GM23338 (cell line): ENCODE measurements around the gene NCKAP5. TPM values are rescaled to one million over a fixed set of nuclear protein-coding genes. Genes with fewer than 3 reads are reported as not detected.

Experiments used
- ATAC-seq: fragments of 200-7000 bp; cut with Tn5 transposase; 3 replicates; pipeline ENCODE4 v1.9.1; 2020
- DNase-seq: peaks from one replicate; pipeline ENCODE4 v3.0.0-alpha.2; 2015; ENCODE audit warnings: low spot score
- H2AFZ ChIP-seq: fragments of 200-600 bp; sonication (generic); 2 replicates; pipeline ENCODE4 v1.8.0; 2016; ENCODE audit warnings: antibody characterized with exemption, mild to moderate bottlenecking, moderate library complexity
- H3F3A ChIP-seq: fragments of 200-600 bp; sonication (generic); replicated peaks from 2 replicates; pipeline ENCODE4 v1.8.0; 2017; ENCODE audit warnings: antibody characterized with exemption, mixed run types, low read depth
- H3K27ac ChIP-seq: fragments of 200-600 bp; sonication (generic); 2 replicates; pipeline ENCODE4 v1.6.1; 2016; ENCODE audit warnings: low read depth
- H3K27me3 ChIP-seq: fragments of 200-600 bp; sonication (generic); 2 replicates; pipeline ENCODE4 v1.8.0; 2016; ENCODE audit warnings: mild to moderate bottlenecking, mixed run types, moderate library complexity; ENCODE audit not compliant: insufficient read depth
- H3K36me3 ChIP-seq: fragments of 200-600 bp; sonication (generic); 2 replicates; pipeline ENCODE4 v1.8.0; 2016; ENCODE audit warnings: mild to moderate bottlenecking; ENCODE audit not compliant: insufficient read depth
- H3K4me1 ChIP-seq: fragments of 200-600 bp; sonication (generic); 2 replicates; pipeline ENCODE4 v1.8.0; 2016; ENCODE audit warnings: mild to moderate bottlenecking, moderate library complexity; ENCODE audit not compliant: insufficient read depth
- H3K4me2 ChIP-seq: fragments of 200-600 bp; sonication (generic); 2 replicates; pipeline ENCODE4 v1.7.1; 2017; ENCODE audit warnings: mixed run types
- H3K4me3 ChIP-seq: fragments of 200-600 bp; sonication (generic); 2 replicates; pipeline ENCODE4 v1.6.1; 2016; ENCODE audit warnings: mixed run types
- H3K79me2 ChIP-seq: fragments of 200-600 bp; sonication (generic); replicated peaks from 2 replicates; pipeline ENCODE4 v1.8.0; 2017; ENCODE audit warnings: mild to moderate bottlenecking; ENCODE audit not compliant: insufficient read depth
- H3K9me2 ChIP-seq: fragments of 200-600 bp; sonication (generic); 2 replicates; pipeline ENCODE4 v1.8.0; 2017; ENCODE audit not compliant: insufficient read depth
- H4K20me1 ChIP-seq: fragments of 200-600 bp; sonication (generic); replicated peaks from 2 replicates; pipeline ENCODE4 v1.8.0; 2017; ENCODE audit warnings: mild to moderate bottlenecking; ENCODE audit not compliant: insufficient read depth
- H3K27ac Mint-ChIP-seq: 2 replicates; pipeline ENCODE4 v1.8.0; 2020; ENCODE audit warnings: inconsistent platforms, mild to moderate bottlenecking, moderate library complexity, mixed read lengths
- H3K27me3 Mint-ChIP-seq: 3 replicates; pipeline ENCODE4 v1.8.0; 2022; ENCODE audit warnings: low read depth, mild to moderate bottlenecking, moderate library complexity, mixed read lengths, inconsistent platforms; ENCODE audit not compliant: insufficient read depth, poor library complexity
- H3K36me3 Mint-ChIP-seq: 3 replicates; pipeline ENCODE4 v1.8.0; 2021; ENCODE audit warnings: low read depth, mild to moderate bottlenecking, inconsistent platforms, moderate library complexity, mixed read lengths
- H3K4me1 Mint-ChIP-seq: 3 replicates; pipeline ENCODE4 v1.8.0; 2020; ENCODE audit warnings: mild to moderate bottlenecking, inconsistent platforms, mixed read lengths
- H3K4me3 Mint-ChIP-seq: 3 replicates; pipeline ENCODE4 v1.8.0; 2021; ENCODE audit warnings: moderate library complexity, mild to moderate bottlenecking, inconsistent platforms, mixed read lengths
- H3K9me3 Mint-ChIP-seq: 3 replicates; pipeline ENCODE4 v1.8.0; 2020; ENCODE audit warnings: moderate library complexity, mild to moderate bottlenecking, inconsistent platforms, mixed read lengths
- CREB1 ChIP-seq: fragments of 250-450 bp; sonication (Bioruptor Pico); IDR thresholded peaks from 2 replicates; pipeline ENCODE4 v1.5.0; 2020; ENCODE audit warnings: low read depth, mild to moderate bottlenecking, moderate library complexity
- CTCF ChIP-seq, 2 experiments: fragments of 200-600 bp in 1 of 2; sonication (generic) in 1 of 2; conservative IDR thresholded peaks; 2 replicates each; pipeline versions ENCODE4 v1.5.1 to v1.6.1; 2016 to 2017; ENCODE audit warnings: antibody characterized with exemption in 2 of 2, low read depth in 2 of 2, mild to moderate bottlenecking in 2 of 2, moderate library complexity in 1 of 2
- EZH2 ChIP-seq: fragments of 200-600 bp; sonication (generic); IDR thresholded peaks from one replicate; pipeline ENCODE4 v1.8.0; 2017; ENCODE audit warnings: antibody characterized with exemption, mild to moderate bottlenecking, low read depth; ENCODE audit not compliant: unreplicated experiment
- EZH2phosphoT487 ChIP-seq: fragments of 200-600 bp; sonication (generic); IDR thresholded peaks from one replicate; pipeline ENCODE4 v1.8.1; 2018; ENCODE audit warnings: antibody characterized with exemption; ENCODE audit not compliant: unreplicated experiment
- JUNB ChIP-seq: IDR thresholded peaks from one replicate; pipeline ENCODE4 v1.6.1; 2016; ENCODE audit warnings: antibody characterized with exemption; ENCODE audit not compliant: unreplicated experiment
- NANOG ChIP-seq: IDR thresholded peaks from 2 replicates; pipeline ENCODE4 v1.6.1; 2016; ENCODE audit warnings: antibody characterized with exemption, borderline replicate concordance
- POLR2AphosphoS5 ChIP-seq: IDR thresholded peaks from 2 replicates; pipeline ENCODE4 v1.6.1; 2016; ENCODE audit warnings: antibody characterized with exemption, low read depth
- STAT1 ChIP-seq: IDR thresholded peaks from one replicate; pipeline ENCODE4 v1.6.1; 2016; ENCODE audit warnings: antibody characterized with exemption; ENCODE audit not compliant: unreplicated experiment
- ZNF331 ChIP-seq: fragments of 250-450 bp; sonication (Bioruptor Pico); IDR thresholded peaks from 2 replicates; pipeline ENCODE4 v1.5.0; 2020; ENCODE audit warnings: low read depth, mild to moderate bottlenecking, moderate library complexity
- polyA plus RNA-seq: library from polyadenylated mRNA; unstranded; fragments of >200 nt; fragmentation: Nextera tagmentation; extraction: Ambion mirVana; gene quantifications from 2 replicates; pipeline ENCODE4 v1.2.1, GENCODE V29; 2016
- total RNA-seq: library from RNA; depleted of rRNA; stranded (reverse); fragments of >200 nt; shearing (Covaris generic); gene quantifications from 2 replicates; pipeline ENCODE4 v1.2.3, GENCODE V29; 2014
- TF ChIP-seq, protein P1 (sequence below): IDR thresholded peaks from 2 replicates; pipeline ENCODE4 v1.6.1; 2016; ENCODE audit warnings: antibody characterized with exemption
- TF ChIP-seq, protein P2 (sequence below): fragments of 250-450 bp; sonication (Bioruptor Pico); IDR thresholded peaks from 2 replicates; pipeline ENCODE4 v1.5.0; 2020; ENCODE audit warnings: mild to moderate bottlenecking, moderate library complexity

NCKAP5 gene
- total and polyA plus RNA-seq, 2 experiments from 2014 or later: 0.34 to 0.73 TPM

DNA sequence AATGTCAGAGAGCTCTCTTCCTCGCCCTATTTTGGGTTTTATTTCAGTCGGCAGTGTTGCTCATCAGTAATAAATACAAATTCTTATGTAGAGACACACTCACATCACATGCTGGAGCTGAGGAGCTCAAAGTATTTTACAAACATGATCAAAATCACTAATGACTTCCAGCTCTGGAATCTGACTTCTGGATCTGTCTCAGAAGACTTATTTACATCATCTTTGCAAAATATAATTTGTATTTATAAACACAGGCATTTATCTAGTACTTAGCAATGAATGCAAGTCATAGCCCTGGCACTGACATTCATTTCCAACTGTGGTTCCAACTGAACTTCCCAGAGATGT is 327.1 kb downstream of the NCKAP5 start:
- no peaks in the 10 kb centered on the region for H3K36me3 Mint-ChIP-seq
- H3K79me2 ChIP-seq: no peaks in the 10 kb centered on the region
- no peak overlapping the region for H3K4me3 Mint-ChIP-seq
- peaks cover 4% of the 10 kb centered on the region for H3K4me1 Mint-ChIP-seq
- no peak overlapping the region for H3K4me3 ChIP-seq
- H4K20me1 ChIP-seq: no peaks in the 10 kb centered on the region
- ATAC-seq (no peak), DNase-seq (no peak)
- H3K27me3 Mint-ChIP-seq: no peaks in the 10 kb centered on the region
- no peaks in the 10 kb centered on the region for H3K27me3 ChIP-seq
- no peaks in the 10 kb centered on the region for H3K4me1 ChIP-seq
- no peak overlapping the region for H3K27ac Mint-ChIP-seq
- no peaks in the 10 kb centered on the region for H3K9me2 ChIP-seq
- no peak for TF ChIP-seq STAT1
- no peak for TF ChIP-seq EZH2
- no peak for TF ChIP-seq CTCF (conservative IDR thresholded peaks at IDR 0.05; ENCODE audit: low read depth in 2 of 2)
- no peak overlapping the region for H2AFZ ChIP-seq
- no peak overlapping the region for H3K27ac ChIP-seq
- H3K9me3 Mint-ChIP-seq: no peaks in the 10 kb centered on the region
- no peaks in the 10 kb centered on the region for H3K36me3 ChIP-seq
- no peaks in the 10 kb centered on the region for H3F3A ChIP-seq
- no peak overlapping the region for H3K4me2 ChIP-seq

DNA sequence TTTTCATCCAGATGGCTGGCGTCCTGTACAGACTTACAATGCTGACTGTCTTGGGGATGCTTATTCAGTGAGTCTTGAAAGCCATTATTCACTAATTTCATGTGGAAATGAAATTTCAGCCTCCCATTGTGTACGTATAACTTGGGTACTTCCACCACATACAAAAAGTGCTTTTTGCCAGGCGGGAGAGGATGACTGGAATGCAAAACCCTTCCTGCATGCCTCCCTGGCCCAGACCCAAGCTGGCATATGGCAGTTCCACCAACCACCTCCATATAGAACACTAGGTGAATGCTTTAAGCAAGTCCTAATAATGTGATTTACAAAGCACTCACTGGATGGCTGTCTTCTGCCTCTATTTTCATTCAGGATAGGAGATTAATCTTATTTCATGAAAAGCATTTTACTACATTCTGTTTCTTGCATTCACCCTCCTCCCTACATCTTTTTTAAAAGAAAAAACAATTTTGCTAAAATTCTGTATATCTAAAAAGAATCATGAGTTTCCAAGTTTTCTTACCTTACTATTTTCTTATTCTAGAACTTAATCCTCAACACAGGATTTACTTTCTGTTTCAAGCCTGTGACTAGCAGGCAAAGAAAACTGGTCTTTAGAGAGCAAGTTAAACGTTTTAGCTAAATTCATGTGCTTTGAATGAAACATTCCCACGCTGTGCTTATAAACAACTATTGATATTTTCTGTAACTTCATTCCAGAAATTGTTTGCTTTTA is 327.6 kb downstream of the NCKAP5 start:
- DNase-seq (no peak), ATAC-seq (no peak)
- H2AFZ ChIP-seq: no peak overlapping the region
- no peaks in the 10 kb centered on the region for H3F3A ChIP-seq
- no peaks in the 10 kb centered on the region for H3K27me3 ChIP-seq
- no peaks in the 10 kb centered on the region for H3K79me2 ChIP-seq
- Mint-ChIP-seq H3K9me3 (no peaks in the 10 kb centered on the region), H3K36me3 (no peaks in the 10 kb centered on the region), H3K4me3 (no peak overlapping the region), H3K27ac (no peak overlapping the region), H3K4me1 (no peaks in the 10 kb centered on the region), H3K27me3 (no peaks in the 10 kb centered on the region)
- H3K4me3 ChIP-seq: no peak overlapping the region
- H4K20me1 ChIP-seq: no peaks in the 10 kb centered on the region
- no peaks in the 10 kb centered on the region for H3K36me3 ChIP-seq
- H3K9me2 ChIP-seq: no peaks in the 10 kb centered on the region
- H3K27ac ChIP-seq: no peak overlapping the region
- H3K4me2 ChIP-seq: no peak overlapping the region
- no peaks in the 10 kb centered on the region for H3K4me1 ChIP-seq
- TF ChIP-seq, protein P1, sequence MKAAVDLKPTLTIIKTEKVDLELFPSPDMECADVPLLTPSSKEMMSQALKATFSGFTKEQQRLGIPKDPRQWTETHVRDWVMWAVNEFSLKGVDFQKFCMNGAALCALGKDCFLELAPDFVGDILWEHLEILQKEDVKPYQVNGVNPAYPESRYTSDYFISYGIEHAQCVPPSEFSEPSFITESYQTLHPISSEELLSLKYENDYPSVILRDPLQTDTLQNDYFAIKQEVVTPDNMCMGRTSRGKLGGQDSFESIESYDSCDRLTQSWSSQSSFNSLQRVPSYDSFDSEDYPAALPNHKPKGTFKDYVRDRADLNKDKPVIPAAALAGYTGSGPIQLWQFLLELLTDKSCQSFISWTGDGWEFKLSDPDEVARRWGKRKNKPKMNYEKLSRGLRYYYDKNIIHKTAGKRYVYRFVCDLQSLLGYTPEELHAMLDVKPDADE: no peak
- TF ChIP-seq NANOG: no peak
- no peak for TF ChIP-seq POLR2AphosphoS5
- TF ChIP-seq EZH2phosphoT487: no peak
- TF ChIP-seq CTCF (conservative IDR thresholded peaks at IDR 0.05; ENCODE audit: low read depth in 2 of 2): no peak
- no peak for TF ChIP-seq ZNF331 (CRISPR knock-in tag)
- TF ChIP-seq JUNB: no peak
- no peak for TF ChIP-seq CREB1 (CRISPR knock-in tag)
- TF ChIP-seq, protein P2, sequence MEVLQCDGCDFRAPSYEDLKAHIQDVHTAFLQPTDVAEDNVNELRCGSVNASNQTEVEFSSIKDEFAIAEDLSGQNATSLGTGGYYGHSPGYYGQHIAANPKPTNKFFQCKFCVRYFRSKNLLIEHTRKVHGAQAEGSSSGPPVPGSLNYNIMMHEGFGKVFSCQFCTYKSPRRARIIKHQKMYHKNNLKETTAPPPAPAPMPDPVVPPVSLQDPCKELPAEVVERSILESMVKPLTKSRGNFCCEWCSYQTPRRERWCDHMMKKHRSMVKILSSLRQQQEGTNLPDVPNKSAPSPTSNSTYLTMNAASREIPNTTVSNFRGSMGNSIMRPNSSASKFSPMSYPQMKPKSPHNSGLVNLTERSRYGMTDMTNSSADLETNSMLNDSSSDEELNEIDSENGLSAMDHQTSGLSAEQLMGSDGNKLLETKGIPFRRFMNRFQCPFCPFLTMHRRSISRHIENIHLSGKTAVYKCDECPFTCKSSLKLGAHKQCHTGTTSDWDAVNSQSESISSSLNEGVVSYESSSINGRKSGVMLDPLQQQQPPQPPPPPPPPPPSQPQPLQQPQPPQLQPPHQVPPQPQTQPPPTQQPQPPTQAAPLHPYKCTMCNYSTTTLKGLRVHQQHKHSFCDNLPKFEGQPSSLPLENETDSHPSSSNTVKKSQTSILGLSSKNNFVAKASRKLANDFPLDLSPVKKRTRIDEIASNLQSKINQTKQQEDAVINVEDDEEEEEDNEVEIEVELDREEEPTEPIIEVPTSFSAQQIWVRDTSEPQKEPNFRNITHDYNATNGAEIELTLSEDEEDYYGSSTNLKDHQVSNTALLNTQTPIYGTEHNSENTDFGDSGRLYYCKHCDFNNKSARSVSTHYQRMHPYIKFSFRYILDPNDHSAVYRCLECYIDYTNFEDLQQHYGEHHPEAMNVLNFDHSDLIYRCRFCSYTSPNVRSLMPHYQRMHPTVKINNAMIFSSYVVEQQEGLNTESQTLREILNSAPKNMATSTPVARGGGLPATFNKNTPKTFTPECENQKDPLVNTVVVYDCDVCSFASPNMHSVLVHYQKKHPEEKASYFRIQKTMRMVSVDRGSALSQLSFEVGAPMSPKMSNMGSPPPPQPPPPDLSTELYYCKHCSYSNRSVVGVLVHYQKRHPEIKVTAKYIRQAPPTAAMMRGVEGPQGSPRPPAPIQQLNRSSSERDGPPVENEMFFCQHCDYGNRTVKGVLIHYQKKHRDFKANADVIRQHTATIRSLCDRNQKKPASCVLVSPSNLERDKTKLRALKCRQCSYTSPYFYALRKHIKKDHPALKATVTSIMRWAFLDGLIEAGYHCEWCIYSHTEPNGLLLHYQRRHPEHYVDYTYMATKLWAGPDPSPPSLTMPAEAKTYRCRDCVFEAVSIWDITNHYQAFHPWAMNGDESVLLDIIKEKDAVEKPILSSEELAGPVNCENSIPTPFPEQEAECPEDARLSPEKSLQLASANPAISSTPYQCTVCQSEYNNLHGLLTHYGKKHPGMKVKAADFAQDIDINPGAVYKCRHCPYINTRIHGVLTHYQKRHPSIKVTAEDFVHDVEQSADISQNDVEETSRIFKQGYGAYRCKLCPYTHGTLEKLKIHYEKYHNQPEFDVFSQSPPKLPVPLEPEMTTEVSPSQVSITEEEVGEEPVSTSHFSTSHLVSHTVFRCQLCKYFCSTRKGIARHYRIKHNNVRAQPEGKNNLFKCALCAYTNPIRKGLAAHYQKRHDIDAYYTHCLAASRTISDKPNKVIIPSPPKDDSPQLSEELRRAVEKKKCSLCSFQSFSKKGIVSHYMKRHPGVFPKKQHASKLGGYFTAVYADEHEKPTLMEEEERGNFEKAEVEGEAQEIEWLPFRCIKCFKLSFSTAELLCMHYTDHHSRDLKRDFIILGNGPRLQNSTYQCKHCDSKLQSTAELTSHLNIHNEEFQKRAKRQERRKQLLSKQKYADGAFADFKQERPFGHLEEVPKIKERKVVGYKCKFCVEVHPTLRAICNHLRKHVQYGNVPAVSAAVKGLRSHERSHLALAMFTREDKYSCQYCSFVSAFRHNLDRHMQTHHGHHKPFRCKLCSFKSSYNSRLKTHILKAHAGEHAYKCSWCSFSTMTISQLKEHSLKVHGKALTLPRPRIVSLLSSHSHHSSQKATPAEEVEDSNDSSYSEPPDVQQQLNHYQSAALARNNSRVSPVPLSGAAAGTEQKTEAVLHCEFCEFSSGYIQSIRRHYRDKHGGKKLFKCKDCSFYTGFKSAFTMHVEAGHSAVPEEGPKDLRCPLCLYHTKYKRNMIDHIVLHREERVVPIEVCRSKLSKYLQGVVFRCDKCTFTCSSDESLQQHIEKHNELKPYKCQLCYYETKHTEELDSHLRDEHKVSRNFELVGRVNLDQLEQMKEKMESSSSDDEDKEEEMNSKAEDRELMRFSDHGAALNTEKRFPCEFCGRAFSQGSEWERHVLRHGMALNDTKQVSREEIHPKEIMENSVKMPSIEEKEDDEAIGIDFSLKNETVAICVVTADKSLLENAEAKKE (CRISPR knock-in tag): no peak
